CD4-positive, alpha-beta T cell treated with Interleukin-4 for 1 hour (primary cell): ENCODE results near the gene POLR2H.
A peak's percentile ranks its signal among the peaks of the same experiment; 100 is the strongest.

ENCODE experiments used
- DNase-seq, 2 donors: peaks; one replicate each; pipeline ENCODE4 v3.0.0-alpha.2; 2020 to 2022

POLR2H gene

GRCh38 chr3:184361532-184361931 lies at the start of gene POLR2H, which contains the start of gene CLCN2:
POLR2H (plus strand) TSS chr3:184361710; CDS start chr3:184363493, 1,783 bp downstream.
CLCN2 (minus strand) TSS chr3:184361605; CDS start chr3:184361479, 126 bp downstream.
- peak in 1 of 2 donors; percentile 33 for DNase-seq

DNA sequence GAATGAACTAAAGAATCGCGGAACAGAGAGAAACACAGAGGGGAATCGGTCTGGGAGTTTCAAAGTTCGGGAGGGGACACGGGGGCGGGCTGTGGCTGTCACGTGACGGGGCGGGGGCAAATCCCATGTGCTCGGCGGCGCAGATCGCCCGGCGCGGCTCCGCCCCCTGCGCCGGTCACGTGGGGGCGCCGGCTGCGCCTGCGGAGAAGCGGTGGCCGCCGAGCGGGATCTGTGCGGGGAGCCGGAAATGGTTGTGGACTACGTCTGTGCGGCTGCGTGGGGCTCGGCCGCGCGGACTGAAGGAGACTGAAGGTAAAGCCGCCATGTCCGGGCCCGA lies 47.2 kb upstream of the POLR2H start, which contains the start of gene EIF4G1:
Gene EIF4G1 (plus strand): TSS at position 244 of the 337 bp plus-strand sequence. CDS start 1,191 bp downstream, outside the sequence.
- DNase-seq, result peak; percentile 94

DNA sequence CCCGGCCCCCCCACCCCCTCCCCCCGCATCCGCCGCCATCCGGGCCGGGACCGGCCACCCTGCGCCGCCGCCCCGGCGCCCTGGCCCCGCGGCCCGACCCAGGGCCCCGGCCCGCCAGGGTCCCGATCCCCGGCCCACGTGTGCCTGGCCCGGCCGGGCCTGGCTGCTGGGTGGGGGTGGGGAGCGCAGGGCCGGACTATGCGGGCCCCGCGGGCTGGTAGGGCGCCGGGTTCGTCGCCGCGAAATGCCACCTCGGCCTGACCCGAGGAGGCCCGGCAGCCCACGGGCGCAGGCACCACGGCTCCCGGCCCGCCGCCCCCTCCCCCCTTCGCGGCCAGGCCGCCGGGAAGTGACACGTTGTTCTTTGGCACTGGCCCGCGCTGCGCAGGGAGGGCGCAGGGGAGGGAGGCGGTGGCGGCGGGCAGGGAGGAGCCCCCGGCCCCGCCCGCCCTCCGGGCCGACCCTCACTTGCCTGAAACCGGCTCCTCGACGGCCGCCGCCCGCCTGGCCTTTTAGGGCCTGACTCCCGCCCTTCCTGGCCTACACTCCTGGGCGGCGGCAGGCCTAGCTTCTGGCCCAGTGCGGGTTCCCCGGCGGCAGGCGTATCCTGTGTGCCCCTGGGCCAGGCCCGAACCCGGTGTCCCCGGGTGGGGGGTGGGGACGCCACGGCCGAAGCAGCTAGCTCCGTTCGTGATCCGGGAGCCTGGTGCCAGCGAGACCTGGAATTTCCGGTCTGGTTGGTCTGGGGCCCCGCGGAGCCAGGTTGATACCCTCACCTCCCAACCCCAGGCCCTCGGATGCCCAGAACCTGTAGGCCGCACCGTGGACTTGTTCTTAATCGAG lies 46.6 kb upstream of the POLR2H start:
- DNase-seq, result peak; percentile 73 to 79

- DNase-seq, result no peak
Measured at GRCh38 chr3:184315543-184315867, 46.0 kb upstream of the POLR2H start.

DNA sequence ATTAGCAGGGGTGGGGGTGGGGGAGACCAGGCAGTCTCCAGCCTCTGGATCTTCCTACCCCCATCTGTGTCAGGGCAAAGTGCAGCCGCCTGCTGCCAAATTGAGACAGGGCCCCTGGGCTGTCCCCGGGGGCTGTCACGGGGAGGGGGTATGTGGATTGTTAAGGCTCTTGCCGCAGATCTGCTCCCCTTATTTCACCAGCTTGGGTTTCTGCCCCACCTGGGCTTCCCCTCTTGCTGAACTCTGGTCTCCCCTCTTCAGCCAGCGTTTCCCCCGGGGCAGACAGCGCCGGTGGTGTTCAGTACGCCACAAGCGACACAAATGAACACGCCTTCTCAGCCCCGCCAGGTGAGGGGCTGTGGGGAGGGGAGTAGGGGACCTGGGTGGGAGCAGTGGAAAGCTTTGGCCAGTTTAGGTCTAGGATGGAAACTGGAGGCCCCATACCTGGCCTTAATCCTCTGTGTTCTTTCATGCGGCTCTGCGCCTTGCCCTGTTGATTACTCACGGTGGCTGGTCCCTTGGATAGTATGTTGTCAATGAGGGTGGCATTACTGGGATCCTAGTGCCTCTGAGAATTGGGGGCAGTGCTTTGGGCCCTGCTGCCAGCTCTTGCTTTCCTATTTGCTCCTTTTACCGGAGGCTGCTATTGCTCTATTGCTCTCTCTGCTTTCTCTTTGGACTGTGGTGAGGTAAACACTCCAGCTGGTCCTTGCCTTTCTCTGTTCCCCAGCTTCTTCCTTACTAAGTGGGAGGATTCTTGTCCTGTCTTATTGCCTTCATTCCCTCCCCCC lies 45.4 kb upstream of the POLR2H start:
- peak in 1 of 2 donors; percentile 34 for DNase-seq

DNA sequence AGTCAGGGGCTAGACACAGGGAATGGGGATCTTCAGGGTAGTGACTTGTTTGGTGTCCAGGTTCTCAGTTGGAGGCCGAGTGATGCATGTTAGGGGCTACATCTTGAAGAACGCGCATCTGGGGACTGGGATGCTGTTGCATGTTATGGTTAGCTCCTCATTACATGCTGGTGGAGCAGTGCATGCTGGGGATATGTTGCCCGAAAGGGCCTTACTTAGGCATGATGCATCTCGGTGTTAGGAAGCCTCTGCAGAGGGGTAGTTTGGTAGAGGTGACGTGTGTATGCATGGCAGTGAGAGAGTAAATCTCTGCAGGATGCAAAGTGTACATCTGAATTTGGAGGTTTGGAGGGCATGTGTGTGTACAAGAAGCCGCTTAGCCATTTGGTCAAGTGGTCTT lies 44.7 kb upstream of the POLR2H start:
- DNase-seq, result no peak

DNA sequence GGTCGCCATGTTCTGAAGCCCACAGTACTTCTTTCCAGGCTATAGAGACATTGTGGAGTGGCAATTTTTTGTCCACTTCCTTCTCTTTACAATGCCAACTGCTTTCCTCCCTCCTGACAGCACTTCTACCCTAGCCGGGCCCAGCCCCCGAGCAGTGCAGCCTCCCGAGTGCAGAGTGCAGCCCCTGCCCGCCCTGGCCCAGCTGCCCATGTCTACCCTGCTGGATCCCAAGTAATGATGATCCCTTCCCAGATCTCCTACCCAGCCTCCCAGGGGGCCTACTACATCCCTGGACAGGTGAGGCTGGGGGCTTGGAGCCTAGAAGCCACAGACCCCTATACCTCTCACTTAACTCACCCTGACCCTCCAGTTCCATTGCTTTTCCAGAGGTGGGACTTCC lies 44.3 kb upstream of the POLR2H start:
- DNase-seq, result no peak

- DNase-seq, result peak in 1 of 2 donors; percentile 65
Measured at GRCh38 chr3:184320104-184320445, 41.4 kb upstream of the POLR2H start.

- DNase-seq, result no peak
Measured at GRCh38 chr3:184321666-184322065, 39.8 kb upstream of the POLR2H start.

DNA sequence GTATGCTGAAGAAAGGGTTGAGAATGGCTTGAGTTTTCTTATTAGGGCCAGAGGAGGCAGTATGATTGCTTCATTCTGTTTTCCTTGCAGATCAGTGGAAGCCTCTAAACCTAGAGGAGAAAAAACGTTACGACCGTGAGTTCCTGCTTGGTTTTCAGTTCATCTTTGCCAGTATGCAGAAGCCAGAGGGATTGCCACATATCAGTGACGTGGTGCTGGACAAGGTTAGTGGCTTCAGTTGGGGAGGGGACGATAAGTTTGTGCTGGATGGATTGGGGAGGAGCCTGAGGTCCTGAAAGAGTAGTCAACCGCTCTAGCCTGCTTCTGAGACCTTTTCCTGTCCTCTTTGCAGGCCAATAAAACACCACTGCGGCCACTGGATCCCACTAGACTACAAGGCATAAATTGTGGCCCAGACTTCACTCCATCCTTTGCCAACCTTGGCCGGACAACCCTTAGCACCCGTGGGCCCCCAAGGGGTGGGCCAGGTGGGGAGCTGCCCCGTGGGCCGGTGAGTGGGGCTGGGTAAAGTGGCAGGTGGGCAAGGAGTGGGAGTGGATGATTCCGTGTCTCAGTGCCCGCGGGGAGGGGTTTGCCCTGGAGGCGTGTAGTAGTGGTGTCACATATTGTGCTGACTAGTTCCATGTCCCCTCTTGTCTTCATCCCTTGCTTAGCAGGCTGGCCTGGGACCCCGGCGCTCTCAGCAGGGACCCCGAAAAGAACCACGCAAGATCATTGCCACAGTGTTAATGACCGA lies 38.6 kb upstream of the POLR2H start:
- DNase-seq, result peak in 1 of 2 donors; percentile 61

- no peak for DNase-seq
Measured at GRCh38 chr3:184323696-184324095, 37.8 kb upstream of the POLR2H start.

DNA sequence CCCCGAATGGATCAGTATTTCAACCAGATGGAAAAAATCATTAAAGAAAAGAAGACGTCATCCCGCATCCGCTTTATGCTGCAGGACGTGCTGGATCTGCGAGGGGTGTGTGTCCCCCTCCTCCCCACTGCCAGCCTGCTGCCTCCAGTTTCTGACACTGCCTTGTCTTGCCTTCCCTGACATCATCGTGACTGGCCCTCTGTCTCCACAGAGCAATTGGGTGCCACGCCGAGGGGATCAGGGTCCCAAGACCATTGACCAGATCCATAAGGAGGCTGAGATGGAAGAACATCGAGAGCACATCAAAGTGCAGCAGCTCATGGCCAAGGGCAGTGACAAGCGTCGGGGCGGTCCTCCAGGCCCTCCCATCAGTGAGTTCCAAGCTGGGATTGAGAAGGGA lies 36.2 kb upstream of the POLR2H start:
- no peak for DNase-seq

- no peak for DNase-seq
Measured at GRCh38 chr3:184325715-184326369, 35.7 kb upstream of the POLR2H start.

GRCh38 chr3:184327171-184327570 lies 34.3 kb upstream of the POLR2H start:
- no peak for DNase-seq

GRCh38 chr3:184328516-184328915 lies 33.0 kb upstream of the POLR2H start:
- DNase-seq, result no peak

DNA sequence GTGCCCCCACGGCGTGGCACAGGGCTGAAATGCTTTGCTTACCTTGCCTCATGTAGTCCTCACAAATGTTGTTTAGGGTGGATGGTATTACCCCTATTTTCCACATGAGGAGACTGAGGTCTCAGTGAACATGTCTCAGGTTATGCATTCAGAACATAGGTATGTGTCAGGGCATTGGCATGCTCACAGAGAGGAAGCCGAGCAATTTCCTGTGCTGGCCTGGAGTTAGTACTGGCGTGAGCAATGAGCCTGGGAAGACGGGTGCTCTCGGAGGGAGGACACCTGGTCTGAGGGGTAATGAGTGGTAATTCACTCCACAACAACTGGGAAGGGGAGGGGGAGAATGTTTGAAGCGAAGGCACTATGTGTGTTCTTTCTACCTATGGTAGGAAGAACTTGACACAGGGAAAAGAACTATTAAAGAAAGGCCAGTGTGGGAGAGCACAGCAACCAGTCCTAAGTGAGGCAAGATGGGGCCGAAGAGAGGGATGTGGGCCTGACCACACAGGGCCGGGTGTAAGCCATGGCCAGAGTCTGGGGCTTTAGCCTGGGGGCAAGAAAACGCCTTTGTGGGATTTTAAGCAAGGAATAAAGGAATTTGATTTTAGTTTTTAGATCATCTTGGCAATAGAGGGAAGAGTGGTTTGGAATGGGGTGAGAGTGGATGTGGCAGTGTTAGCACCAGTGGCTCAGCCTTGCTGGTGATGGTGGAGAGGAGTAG lies 29.0 kb upstream of the POLR2H start:
- no peak for DNase-seq

DNA sequence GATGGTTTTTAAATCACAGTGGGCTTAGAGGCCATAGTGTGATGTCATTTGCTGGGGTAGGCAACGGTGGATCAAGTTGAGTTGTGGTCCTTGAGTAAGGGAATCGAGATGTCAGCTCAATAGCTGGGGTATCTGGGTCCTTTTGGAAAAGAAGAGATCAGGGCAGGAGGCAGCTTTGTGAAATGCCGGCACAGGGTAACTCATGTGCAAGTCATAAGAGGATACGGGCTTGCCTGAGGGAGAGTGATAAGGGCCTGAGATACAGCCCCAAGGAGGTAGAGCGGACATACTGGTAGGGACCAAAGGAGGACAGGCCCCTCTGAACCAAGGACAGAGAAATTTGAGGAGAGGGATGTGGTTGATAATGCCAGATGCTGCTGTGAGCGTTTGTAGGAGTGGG lies 28.3 kb upstream of the POLR2H start:
- no peak for DNase-seq

GRCh38 chr3:184333700-184334099 lies 27.8 kb upstream of the POLR2H start:
- no peak for DNase-seq

DNA sequence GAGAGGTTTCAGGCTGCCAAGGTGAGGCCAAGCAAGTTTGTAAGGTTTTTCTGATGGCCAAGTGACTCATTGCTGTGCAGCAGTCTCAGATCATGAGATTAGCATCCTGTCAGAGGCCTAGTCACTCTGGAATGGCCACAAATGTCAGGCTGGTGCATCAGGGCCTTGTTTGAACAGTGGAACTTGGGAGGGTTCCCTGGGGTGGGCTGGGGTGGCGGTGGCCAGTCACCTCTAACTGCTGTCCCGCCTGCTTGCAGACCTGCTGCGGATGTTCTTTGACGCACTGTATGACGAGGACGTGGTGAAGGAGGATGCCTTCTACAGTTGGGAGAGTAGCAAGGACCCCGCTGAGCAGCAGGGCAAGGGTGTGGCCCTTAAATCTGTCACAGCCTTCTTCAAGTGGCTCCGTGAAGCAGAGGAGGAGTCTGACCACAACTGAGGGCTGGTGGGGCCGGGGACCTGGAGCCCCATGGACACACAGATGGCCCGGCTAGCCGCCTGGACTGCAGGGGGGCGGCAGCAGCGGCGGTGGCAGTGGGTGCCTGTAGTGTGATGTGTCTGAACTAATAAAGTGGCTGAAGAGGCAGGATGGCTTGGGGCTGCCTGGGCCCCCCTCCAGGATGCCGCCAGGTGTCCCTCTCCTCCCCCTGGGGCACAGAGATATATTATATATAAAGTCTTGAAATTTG lies 26.9 kb upstream of the POLR2H start:
- DNase-seq, result peak; percentile 24 to 44

DNA sequence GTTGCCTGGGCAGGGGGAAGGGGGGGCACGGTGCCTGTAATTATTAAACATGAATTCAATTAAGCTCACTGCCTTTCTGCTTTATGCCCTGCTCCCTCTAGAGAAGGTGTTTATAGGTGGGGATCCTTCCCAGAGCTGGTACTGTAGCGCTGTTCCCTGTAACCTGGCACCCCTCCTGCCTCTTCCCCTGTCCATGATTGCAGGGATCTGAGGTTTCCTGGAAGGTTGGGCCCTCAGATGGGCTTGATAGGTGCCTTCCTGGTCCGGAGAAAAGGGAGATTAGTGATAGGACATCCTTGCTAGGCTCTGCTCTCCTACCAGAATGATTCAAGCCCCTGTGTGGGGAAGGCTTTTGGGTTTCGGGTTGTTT lies 26.2 kb upstream of the POLR2H start:
- no peak for DNase-seq
